D721Med (cell line): Measurements from ENCODE around the gene SLC27A2.

Experiments used
- DNase-seq: peaks from one replicate; pipeline ENCODE4 v3.0.0; 2011; ENCODE audit warnings: low spot score; ENCODE audit not compliant: insufficient read length
- FAIRE-seq: peaks from 2 replicates; lab custom pipeline; 2011; peaks lifted over from hg19 to GRCh38; lab: Jason Lieb, UNC
- TF ChIP-seq, protein P1 (sequence below): IDR thresholded peaks from 2 replicates; pipeline ENCODE4 v1.5.1; 2012; ENCODE audit warnings: mild to moderate bottlenecking, control low read depth; ENCODE audit not compliant: insufficient read depth; ENCODE audit errors: missing control alignments

The SLC27A2 gene

DNA sequence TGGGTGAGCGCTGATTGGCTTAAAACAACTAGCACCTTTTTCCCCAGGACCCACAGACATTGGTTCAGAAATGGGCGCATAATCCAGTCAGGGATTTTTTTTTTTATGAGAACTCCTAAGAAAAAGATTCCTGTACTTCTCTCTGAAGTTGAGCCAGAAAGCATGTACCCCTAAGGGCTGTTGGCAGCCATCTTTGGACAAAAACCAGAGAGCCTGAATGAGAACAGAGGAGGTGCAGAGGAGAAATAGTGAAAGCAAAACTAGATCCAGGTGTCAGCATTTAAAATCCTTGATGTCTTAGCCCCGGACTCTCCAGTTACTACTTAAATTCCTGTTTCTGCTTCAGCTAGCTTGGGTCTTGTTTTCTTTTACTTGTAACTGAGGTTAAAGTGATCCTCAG is 1.9 kb upstream of the SLC27A2 start:
- FAIRE-seq, result no peak
- DNase-seq, result no peak
- TF ChIP-seq, protein P1, sequence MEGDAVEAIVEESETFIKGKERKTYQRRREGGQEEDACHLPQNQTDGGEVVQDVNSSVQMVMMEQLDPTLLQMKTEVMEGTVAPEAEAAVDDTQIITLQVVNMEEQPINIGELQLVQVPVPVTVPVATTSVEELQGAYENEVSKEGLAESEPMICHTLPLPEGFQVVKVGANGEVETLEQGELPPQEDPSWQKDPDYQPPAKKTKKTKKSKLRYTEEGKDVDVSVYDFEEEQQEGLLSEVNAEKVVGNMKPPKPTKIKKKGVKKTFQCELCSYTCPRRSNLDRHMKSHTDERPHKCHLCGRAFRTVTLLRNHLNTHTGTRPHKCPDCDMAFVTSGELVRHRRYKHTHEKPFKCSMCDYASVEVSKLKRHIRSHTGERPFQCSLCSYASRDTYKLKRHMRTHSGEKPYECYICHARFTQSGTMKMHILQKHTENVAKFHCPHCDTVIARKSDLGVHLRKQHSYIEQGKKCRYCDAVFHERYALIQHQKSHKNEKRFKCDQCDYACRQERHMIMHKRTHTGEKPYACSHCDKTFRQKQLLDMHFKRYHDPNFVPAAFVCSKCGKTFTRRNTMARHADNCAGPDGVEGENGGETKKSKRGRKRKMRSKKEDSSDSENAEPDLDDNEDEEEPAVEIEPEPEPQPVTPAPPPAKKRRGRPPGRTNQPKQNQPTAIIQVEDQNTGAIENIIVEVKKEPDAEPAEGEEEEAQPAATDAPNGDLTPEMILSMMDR, result no peak

DNA sequence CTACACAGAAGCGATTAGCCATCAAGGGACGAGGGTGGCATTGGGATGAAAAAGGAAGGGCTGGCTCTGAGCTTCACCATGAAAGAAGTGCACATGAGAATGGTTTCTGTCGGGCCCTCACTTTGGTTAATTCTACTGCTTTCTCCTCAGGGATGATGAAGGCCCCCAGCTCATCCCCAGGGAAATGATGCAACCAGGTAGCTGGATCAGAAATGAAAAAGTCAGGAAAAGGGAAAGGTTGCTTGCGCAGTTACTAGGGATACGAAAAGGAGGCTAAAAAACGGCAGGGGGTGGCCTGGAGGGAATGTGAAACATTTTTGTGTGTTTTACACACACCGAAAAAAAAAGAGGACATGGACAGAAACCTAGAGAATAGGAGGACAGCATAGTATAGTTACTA is 1.4 kb upstream of the SLC27A2 start:
- TF ChIP-seq, protein P1, result no peak
- DNase-seq (no peak), FAIRE-seq (no peak)

DNA sequence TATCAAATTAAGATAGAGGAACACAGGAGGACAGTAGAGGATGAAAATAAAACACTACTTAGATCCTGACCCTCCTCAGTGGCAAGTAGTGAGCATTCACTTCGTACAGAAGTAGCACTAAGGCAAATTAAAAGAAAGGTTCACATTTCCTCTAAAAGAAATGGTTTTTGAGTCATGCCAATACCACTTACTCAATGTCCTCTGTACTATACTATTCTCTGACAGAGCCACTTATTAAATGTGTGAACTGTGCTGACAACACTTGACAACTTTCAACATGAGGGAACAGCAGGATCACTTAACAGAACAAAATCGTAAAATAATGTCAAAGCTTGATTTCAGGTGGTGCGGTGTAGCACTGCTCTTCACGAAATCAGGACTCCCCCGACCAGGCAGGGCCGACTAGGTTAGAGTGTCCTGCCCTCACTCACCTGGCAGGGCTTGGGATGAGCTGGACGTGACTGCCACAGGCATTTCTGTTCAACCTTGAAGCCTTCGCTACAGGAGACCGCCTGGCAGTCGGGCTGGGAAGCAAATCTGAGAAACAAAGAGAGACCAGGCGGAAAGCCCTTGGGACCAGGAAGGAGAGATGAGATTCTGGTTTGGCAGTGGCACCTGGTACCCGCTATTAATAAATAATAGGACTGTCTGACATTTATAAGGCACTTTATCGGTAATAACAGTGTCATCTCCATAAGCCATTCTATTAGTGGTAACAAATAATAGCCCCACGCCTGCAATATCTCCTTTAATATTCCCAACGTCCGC is 611 bp upstream of the SLC27A2 start:
- TF ChIP-seq, protein P1, result no peak
- FAIRE-seq, result no peak

DNA sequence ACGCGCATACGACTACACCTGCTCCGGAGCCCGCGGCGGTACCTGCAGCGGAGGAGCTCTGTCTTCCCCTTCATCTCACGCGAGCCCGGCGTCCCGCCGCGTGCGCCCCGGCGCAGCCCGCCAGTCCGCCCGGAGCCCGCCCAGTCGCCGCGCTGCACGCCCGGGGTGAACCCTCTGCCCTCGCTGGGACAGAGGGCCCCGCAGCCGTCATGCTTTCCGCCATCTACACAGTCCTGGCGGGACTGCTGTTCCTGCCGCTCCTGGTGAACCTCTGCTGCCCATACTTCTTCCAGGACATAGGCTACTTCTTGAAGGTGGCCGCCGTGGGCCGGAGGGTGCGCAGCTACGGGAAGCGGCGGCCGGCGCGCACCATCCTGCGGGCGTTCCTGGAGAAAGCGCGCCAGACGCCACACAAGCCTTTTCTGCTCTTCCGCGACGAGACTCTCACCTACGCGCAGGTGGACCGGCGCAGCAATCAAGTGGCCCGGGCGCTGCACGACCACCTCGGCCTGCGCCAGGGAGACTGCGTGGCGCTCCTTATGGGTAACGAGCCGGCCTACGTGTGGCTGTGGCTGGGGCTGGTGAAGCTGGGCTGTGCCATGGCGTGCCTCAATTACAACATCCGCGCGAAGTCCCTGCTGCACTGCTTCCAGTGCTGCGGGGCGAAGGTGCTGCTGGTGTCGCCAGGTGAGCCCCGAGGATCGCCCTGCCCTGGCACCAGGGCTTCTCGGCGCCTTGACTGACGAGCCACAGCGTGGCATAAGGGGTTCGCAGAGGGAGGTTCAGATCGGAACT is 420 bp downstream of the SLC27A2 start:
- DNase-seq (no peak), FAIRE-seq (no peak)
- TF ChIP-seq, protein P1, result no peak

More for the DNA sequence above, 611 bp upstream of the SLC27A2 start:
- DNase-seq, result no peak

DNA sequence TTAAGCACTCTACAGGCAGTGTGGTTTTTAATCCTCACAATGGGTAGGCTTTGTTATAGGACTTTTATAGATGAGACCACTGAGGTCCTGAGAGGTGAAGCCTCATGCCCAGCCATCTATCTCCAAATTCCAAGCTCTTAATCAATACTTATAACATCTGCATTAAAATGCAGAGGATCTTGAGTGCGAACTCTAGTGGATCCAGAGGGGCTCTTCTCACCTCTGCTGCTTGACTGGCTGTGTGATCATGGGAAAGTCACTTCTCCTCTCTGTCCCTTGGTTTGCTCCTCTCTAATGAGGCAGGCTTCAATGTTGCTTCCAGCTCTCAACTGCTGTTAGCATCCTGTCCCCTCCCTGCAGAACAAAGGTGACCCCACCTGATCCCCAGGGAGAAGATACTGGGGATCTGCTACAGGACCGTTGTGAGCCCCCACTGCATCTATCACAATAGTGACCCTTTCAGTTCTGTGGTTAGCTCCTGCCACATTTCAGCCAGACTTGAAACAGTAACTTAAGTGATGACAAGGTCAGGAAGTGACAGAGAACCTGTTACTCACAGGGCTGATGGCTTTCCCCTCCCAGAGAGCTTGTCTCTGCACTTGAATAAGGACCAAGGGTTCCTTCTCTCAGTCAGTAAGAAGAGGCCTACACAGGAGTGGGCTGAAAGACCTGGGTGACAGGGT is 1.3 kb downstream of the SLC27A2 start:
- TF ChIP-seq, protein P1, result no peak
- FAIRE-seq (no peak), DNase-seq (no peak)

DNA sequence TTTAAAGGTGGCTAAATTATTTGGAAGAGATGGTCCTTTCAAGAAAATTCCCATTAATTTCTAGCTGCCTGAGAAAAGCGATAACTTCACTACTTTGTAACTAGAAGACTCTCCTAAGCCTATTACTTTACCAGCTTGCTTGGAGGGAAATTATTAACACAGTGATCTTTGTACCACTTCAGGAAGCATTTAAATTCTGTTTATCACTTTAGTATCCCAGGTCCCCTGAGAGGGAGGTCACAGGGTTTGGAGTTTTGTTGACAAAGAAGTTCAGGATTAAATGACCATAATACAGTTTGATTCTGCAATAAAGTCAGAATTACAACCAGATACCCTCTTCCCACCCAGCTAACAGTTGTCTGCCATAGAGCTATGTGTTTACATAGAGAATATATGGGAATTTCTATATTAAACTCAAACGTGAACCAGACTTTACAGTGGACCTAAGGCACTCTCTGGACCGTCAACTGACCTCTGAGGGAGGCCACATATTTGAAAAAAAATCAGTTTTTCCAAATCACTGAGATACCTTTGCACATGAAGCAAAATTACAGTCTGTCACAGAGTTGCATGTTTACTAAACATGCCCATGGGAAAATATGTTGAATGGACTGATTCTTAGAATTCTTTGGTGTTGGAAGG is 3.0 kb downstream of the SLC27A2 start:
- FAIRE-seq (no peak), DNase-seq (no peak)
- TF ChIP-seq, protein P1, result no peak
